Activated T-cell treated with anti-CD3 and anti-CD28 coated beads for 48 hours (primary cell): ENCODE data around the gene MLYCD.
"Not testable (repeated sequence)": the region's sequence is repeated elsewhere in the genome, so short reads cannot be mapped to it uniquely, and the experiment has no call there.

ENCODE experiments used
- DNase-seq: peaks from one replicate; pipeline ENCODE4 v3.0.0-alpha.2; 2020; ENCODE audit warnings: low read depth

The MLYCD gene

DNA sequence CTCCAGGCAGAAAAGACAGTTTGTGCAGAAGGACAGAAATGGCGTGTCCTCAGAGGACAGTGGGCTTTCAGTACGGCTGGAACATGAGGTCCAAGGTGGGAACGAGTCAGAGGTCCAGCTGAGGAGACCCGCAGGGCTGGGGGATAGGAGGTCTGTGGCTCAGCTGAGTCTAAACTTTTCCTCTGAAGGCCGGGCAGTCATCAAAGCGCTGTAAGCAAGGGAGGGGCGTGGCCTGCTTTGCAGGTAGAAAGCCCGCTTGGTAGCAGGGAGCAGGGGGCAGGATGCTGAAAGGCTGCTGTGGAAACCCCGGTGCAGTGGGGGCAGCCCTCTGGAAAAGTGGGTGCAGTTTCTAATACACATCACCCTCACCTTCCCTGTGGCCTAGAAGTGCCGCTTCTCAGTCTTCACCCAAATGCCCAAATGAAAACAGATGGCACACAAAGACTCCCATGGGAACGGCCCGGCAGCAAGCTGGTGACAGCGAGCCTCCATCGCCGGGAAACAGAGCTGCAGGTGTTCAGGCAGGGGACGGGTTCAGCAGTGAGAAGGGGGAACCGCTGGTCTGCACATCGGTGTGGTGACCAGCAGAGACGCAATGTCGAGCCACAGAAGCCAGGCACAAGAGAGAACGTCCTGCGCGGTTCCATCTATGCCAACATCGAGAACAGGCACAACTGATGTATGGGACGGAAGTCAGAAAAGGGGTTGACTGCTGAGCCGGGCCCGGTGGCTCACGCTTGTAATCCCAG, 41.9 kb downstream of the MLYCD start:
- DNase-seq, result no peak

DNA sequence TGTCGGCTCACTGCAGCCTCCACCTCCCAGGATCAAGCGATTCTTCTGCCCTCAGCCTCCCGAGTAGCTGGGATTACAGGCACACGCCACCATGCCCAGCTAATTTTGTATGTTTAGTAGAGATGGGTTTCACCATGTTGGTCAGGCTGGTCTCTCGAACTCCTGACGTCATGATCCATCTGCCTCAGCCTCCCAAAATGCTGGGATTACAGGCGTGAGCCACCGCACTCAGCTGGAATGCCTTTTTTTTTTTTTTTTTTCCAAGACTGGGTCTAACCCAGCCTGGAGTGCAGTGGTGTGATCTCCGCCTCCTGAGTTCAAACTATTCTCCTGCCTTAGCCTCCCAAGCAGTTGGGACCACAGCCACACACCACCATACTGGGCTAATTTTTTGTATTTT, 42.6 kb downstream of the MLYCD start:
- not testable (repeated sequence) for DNase-seq

GRCh38 chr16:83942074-83942473, 43.2 kb downstream of the MLYCD start:
- DNase-seq, result no peak

GRCh38 chr16:83942815-83943515, 44.0 kb downstream of the MLYCD start:
- DNase-seq, result no peak

DNA sequence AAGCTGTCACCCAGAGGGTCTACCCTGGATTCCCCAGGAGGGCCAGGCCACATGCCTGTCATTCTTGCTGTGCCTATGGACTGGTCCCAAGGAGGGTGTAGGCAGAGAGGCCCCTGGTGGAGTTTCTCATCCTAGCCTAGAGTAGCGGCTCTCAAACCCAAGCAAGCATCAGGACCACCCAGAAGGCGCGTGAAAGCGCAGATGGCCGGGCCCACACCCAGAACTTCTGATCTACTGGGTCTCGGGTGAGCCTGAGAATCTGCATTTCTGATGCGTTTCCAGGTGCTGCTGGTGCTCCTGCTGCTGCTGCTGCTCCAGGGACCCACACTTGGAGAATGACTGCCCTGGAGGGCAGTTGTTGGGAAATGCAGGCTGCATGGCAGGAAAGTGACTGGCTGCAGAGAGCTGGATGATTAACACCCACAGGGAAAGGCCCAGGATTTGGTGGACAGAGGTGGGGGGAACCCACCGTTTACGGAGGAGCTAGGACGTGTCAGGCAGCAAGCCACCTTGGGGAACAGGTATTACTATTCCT, 44.7 kb downstream of the MLYCD start:
- no peak for DNase-seq

DNA sequence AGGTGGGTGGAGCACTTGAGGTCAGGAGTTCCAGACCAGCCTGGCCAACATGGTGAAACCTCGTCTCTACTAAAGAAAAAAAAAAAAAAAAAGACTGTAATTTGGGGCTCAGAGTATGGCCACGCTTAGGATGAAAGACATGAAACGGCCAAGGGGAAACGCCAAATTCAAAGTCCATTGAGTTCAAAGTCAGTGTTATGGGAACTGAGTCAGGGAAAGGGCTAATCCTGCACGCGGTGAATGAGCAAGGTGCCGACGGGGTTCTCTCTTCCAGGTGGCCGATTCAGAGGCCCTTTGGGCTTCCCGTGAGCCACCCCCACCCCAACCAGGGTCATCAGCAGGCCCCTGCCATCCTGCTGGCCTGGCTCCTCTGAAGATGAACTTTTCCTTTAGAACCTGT, 46.7 kb downstream of the MLYCD start:
- no peak for DNase-seq

DNA sequence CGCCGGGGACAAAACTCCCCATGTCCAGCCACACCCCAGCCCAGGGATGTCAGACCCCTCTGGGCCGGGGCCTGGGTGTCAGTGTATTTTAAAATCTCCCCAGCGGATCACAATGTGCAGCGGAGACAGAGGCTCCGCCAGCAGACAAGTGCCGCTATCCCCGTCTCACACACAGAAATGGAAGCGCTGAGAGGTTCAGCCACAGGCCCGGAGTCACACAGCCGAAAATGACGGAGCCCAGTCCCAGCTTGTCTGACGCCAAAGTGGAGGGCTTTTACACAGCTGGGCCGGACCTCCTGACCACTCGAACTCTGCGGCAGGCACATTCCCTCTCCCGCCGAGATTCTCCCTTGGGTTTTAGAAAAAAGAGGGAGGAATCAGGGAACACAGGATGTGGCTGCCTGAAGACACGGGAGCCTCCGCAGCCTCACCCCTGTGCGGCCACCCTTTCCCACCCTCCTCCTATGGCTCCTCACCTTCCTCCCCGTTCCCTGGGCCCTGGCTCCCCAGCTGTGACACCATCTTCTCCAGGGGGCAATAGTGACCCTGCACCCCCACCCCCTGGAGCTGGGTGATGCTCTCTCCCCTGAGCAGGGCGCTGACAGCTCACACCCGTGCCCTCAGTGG, 47.4 kb downstream of the MLYCD start:
- DNase-seq, result no peak

DNA sequence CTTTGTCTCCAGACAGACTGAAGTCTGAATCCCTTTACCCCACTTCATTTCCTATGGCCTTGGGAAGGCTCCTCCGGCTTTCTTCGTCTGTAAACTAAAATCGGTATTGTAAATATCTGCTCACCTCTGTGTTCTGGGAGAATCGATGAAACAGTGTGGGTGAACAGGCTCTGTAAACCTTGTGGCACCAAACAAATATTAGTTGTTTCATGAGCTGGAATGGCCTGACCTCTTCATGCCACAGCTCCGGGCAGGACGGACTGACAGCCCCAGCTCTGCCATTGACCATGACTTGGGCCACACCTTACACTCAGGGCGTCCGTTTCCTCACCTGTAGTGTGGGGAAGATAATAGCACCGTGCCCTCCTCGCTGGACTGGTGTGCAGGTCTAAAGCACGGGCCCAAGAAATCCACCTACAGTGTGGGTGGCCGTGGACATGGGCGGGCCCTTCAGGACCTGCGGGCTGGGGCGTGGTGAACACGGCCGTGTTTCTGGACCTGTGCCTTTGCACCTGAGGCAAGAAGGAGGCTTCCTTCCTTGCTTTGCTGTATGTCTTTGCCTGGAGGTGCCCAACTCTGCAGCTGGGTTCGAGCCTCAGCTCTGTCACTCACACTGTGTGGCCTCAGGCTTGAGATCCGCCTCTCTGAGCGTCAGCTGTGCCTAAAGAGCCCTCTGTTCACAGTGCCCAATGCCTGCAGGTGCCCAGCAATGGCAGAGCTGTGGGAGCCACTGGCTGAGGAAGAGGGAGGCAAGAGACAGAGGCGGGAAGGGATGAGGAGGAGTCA, 48.1 kb downstream of the MLYCD start:
- no peak for DNase-seq

GRCh38 chr16:83947642-83948234, 48.8 kb downstream of the MLYCD start:
- DNase-seq, result no peak

DNA sequence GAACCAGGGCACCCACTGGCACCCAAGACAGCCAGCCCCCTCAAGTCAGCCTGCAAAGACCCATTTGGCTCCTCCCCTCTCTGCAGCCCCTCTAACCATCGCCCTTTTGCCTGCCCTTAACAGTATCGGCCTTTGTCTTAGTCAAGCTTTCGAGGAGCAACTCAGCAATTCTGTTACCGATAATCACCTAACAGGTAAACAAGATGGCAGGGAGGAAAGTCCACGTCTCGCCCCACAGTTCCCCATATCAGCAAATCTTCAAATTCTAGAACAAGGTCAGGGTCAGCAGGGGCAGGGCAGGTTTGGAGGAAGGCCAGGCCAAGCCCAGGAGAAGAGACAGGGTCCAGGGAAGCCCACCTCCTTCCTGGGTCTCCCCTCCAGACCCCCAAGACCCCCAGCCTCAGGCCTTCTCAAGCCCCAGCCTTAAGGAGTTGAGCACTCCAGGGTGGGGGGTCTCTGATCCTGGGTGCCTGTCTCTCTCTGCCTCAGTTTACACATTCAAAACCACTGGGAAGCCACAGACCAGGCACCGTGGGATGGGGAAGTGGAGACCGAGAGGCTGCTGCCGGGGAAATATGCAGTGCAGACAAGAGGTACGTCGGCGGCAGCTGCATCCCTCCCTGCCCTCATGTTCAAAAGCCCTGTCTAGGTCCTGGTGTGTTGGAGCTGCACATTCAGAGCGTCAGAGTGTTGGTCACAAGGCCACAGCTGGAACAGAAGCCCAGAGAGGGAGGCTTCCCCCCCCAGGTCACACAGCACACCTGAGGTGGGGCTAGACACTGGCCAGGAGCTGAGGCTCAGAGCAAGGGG, 50.2 kb downstream of the MLYCD start:
- no peak for DNase-seq

GRCh38 chr16:83949724-83950001, 50.7 kb downstream of the MLYCD start:
- DNase-seq, result no peak

GRCh38 chr16:83950862-83951399, 52.0 kb downstream of the MLYCD start:
- DNase-seq, result not testable (repeated sequence)

GRCh38 chr16:83951544-83951943, 52.6 kb downstream of the MLYCD start:
- no peak for DNase-seq

GRCh38 chr16:83952587-83952939, 53.6 kb downstream of the MLYCD start:
- DNase-seq, result no peak

- peak; percentile 78 for DNase-seq
Measured at GRCh38 chr16:83952940-83953795, 54.3 kb downstream of the MLYCD start, which contains the start of gene OSGIN1. Gene OSGIN1, plus strand, starts transcription at chr16:83953240. Its CDS starts 4,432 bp downstream, at chr16:83957672.

- DNase-seq, result no peak
Measured at GRCh38 chr16:83953796-83954576, 55.1 kb downstream of the MLYCD start.

- DNase-seq, result no peak
Measured at GRCh38 chr16:83954577-83955016, 55.7 kb downstream of the MLYCD start.

DNA sequence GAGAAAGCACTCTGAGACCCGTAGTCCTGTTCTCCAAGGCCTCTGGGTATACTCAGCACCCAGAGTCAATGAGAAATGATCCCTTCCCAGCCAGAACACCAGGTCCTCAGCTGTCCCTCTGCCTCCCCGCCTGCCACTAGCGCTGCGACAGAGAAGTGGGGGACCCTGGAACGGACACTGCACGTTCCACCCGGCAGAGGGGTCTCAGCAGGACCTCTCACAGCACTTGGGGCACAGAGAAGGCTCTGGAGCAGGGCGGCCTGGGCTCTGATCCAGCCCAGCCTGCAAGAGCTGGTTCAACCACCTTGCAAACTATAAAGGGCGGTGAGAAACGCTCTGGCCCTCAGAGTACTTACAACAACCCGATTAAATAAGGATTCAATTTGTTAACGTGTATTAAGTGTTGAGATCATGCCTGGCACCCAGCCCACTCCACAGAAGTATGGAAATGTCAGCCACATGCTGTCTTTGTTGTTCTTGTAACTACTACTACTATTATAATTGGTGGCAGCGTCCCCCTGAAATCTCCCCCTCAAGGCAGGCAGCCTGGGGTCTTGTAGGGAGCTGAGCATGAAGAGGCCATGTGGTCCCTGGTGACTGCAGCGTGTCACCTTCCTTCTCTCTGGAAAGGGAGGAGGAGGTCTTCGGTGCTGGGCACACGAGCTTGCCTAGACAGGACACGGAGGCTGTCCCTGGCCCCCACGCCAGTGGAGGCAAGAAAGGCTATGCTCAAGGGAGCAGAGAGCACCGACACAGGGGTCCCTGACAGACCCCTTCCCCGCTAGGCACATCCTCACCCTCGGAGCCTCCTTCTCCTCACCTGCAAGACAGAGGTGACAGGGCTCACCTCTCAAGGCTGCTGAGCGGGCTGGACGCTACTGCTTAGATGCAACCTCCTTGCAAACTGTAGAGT, 56.6 kb downstream of the MLYCD start:
- no peak for DNase-seq
